GM15510 (cell line): ENCODE measurements around the gene KAZALD1.

Experiments used
- POLR2A ChIP-seq: IDR thresholded peaks from 3 replicates; pipeline ENCODE4 v1.6.1; 2011; ENCODE audit warnings: borderline replicate concordance; ENCODE audit not compliant: insufficient read length; ENCODE audit errors: extremely low read depth

KAZALD1 gene

DNA sequence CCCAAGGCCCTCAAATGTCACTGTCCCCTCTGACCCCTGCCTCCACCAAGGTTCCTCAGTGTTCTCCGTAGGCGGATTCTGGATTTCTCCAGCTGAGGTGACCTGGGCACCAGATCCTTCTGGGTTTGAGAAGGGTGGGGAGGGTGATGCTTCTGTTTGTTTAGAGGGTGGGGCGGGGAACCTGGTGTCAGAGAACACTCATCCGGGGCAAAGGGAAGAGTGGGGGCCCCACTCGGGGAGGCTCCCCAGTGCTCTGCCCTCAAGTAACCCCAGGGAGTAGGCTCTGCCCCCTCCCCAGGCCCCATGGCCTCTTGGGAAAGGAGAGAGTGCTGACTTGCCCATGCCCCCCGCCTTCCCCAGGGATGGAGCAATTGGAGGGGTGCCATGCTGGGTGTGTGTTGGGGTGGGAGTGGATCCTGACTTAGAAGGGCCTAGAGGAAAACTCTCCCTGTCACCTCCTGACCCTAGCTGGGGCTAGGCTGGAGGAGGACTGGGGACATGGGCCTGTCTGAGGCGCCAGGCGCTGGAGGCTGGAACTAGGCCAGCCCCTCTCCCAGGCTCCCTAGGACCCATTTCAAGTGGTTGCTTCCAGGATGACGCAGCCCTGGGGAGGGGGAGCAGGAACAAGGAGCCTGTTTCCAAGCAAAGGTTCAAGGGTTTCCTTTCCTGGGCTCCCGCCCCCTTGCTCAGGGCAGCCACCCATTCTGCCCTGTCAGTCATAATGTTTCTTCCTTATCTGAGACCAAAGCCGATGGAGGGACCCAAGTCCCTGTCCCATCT, 27.9 kb downstream of the KAZALD1 start:
- TF ChIP-seq POLR2A: no peak

DNA sequence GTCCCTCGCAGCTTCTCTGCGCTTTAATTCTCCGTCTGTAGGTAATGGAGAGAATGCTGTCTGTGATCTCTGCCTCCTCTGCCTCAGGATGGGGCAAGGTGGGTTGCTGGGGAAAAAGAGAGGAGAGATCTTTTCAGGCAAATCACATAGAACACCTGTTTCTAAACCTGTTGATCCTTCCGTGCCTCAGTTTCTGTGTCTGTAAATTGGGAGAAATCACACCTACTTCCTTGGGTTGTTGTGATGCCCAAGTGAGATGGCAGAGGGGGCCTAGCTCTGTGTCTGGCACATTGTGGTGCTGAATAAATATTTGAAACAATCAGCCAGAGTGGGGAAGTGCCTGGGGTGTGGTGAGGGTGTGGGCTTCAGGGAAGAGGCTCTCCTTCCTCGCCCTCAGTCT, 28.8 kb downstream of the KAZALD1 start:
- no peak for TF ChIP-seq POLR2A

DNA sequence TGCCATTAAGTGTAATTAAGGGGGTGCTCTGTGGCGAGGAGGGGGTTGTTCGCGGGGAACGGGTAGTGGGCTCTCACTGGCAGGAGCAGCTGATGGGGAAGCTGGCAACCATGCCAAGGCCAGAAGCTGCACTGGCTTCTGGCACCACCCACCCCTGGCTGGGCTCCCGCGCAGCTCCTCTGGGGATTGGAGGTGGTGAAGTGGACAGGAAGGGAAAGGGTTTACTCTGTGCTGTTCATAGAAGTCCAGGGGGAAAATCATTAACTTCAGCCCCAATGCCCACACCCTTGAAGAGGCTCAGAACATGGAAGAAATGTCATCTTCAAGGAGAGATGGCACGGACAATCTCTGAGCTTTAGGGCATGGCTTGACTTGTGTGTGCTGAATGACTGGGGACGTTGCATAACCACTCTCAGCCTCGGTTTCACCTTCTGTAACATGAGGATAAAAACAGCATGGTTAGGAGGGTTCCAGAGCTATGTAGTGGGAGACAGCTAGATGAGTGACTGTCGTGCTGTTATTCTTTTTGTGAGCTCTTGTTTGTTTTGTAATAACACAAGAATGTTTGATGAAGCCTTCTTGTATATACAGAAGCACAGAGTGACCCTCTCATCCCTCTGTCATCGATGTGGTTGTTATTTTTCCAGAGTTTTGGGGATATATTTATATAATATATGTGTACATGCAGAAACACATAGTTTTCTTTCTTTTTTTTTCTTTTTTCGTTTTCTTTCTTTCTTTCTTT, 29.9 kb downstream of the KAZALD1 start:
- no peak for TF ChIP-seq POLR2A

DNA sequence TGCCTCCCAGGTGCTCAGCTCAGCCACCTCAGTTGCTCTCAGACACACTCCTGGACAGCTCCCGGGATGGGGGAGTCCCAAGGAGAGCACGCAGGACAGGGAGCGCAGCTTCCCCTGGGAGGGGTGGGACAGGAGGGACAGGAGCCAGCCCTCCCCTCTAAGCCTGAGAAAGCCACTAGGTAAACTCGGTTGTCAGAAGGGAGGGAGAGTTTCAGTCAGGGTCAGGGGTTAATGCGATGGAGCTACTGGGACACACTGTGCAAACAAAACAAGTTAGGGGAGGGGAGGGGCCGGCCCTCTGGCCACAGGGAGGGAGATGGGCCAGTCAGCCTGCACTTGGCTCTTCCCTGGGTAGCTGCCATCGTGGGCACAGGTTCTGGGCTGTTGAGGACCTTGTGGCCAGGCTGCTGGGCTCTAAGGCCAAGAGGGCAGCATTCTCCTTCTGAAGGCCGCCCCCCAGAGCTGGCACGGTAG, 31.1 kb downstream of the KAZALD1 start:
- TF ChIP-seq POLR2A: no peak

DNA sequence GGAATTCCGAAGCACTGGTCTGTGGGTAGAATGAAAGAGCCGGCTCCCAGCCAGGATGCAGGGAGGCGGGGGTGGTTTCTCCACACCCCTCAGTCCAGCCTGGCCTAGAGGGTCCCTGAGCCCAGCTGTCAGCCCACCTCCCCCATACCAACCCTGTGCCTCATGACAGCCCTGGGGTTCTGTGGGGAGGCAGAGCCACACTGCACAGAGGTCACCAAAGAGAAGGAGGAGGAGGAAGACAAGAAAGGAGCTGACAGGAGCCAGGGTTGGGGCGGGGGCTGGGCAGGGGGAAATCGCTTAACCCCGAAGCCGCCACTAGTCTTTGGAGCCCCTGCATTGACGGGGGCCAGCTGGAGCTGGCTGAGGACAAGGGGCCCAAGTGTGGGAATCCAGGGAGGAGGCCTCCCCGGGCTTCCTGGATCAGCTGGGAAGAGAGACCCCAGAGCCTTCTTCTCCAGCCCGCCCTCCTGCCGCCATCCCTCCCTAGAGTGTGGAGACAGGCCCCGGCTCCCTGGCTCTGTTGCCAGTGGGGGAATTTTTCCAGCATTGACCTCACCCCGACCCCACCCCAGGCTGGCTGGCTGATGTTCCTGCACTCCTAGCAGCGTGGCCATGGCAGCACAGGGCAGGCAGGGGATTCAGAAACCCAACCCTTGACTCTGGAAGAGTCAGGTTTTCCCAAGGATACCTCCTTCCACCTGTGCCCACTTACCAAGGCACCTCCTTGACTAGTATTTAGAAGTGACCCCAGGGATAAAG, 32.5 kb downstream of the KAZALD1 start:
- TF ChIP-seq POLR2A: no peak

DNA sequence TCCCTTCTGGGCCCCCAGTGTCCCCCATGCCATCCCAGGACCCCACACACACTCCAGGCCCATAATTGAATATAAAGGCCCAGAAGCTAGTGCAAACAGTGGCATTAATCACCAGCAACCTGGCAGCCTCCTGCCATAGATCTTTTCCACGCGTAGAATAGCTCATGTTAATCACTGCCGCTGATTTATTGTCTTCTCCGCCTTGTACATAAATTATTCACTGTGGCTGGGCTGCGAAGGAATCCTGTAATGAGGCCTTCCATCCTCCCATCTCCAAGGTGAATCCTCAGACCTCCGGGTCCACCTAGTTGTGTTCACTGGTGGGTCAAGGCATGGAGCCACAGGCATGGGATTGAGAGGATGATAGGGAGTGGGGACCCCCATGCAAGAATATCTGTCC, 33.2 kb downstream of the KAZALD1 start:
- TF ChIP-seq POLR2A: no peak

- no peak for TF ChIP-seq POLR2A
These were observed 33.9 kb downstream of the KAZALD1 start for GRCh38 chr10:101095550-101096213.

DNA sequence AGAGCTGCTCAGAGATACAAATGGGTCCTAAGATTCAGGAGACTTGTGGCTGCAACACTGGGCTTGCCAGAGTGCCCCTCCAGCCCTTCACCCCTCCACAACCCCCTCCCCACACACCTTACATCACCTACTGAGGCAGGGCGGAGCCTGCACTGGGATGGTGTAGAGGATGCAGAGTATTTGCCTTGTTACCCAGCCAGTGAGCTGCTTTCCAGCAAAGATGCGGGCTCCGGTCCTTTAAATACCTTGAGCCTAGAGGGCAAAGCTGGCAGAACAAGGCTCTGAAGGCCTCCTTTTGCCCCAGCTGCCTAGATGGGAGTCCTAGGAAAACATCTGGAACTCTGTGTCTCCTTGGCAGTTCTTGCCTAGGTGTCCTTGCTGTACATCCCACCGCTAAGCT, 34.6 kb downstream of the KAZALD1 start:
- TF ChIP-seq POLR2A: no peak

GRCh38 chr10:101097881-101098280, 36.1 kb downstream of the KAZALD1 start:
- TF ChIP-seq POLR2A: no peak

DNA sequence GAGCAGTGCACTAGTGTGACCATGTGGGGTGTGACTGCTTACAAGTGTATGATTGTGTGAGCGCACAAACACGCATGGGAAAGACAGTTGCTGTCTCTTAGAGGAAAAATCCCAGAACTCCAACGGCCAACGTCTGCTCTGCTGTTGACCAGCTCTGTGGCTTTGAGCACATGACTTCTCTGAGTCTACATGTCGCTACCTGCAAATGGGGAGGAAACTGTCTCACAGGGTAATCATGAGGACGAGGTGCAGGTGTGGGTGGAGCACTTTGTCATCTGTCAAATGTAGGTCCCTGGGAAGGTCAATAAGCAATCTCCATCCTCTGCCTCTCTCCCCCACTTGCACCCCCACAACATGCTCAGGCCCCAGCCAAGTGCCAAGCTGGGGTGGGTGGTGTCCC, 38.1 kb downstream of the KAZALD1 start:
- no peak for TF ChIP-seq POLR2A

- TF ChIP-seq POLR2A: no peak
These were observed 39.6 kb downstream of the KAZALD1 start for GRCh38 chr10:101101372-101101881.

DNA sequence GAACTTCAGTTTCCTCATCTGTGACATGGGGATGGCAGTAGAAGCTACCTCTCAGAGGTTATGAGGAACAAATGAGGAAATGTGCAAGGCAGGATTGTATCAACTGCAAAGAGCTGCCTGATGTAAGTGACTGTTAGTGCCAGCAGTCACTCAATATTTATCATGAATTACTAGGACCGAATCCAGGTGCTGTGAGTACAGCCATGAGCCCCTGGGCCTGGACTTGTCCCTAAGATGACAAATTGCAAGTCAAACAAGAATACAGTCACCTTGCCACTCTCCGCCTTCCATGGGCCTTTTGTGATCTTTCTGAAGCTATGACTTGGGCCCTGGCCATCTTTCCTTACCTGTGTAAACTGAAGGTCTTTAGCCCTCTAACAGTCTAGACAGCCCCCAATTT, 41.6 kb downstream of the KAZALD1 start:
- no peak for TF ChIP-seq POLR2A

- no peak for TF ChIP-seq POLR2A
These were observed 44.6 kb downstream of the KAZALD1 start for GRCh38 chr10:101106351-101106750.

DNA sequence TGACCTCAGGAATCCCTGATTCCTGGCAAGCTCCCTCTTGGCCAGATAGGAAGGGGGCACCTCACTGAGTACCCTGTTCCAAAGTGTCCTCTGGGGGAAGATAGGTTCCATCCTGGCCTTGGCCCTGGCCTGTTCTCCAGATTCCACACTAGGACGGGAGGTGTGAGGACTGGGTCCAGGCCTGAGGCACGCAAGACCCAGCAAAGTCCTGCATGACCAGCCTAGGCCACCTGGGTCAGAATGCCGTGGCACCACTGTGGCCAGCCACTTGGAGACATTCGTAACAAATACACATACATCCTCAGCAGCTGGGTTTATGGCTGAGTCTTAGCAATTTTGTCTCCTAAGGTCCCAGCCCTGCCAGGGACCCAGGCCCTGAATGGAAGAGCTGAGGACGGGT, 46.0 kb downstream of the KAZALD1 start:
- TF ChIP-seq POLR2A: no peak

DNA sequence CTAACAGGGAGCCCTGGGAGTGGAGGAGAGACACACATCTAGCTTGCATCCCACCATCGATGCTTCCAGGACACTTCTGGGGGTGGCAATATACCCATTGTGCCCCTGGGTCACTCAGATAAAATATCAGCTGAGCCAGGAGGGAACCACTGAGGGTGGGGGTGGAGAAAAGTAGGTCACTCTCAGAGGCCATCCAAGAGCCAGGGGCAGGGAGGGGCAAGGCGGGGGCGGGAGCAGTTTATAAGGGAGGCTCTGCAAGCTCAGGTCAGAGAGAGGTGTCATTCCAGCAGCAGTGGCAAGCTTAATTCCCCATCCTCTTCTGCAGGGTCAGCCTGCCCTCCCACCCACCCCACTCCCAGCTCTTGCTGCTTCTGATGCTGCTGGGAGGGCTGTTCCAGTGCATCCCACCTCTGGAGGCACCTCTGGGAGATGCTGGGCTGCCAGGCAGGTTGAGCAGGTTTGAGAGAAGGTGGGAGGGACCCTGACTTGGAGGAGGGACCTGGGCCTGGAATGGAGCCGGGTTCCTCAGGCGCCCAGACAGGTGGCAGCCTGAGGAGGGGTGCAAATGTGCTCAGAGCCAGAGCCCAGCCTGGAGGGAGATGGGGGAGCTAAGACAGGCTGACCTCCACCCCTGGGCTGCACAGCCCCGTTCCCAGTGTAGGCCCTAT, 49.2 kb downstream of the KAZALD1 start:
- TF ChIP-seq POLR2A: no peak

GRCh38 chr10:101111547-101111946, 49.8 kb downstream of the KAZALD1 start:
- TF ChIP-seq POLR2A: no peak
